Measurements from ENCODE around the gene SEMA3B.
"Not testable (repeated sequence)": the region's sequence is repeated elsewhere in the genome, so short reads cannot be mapped to it uniquely, and the experiment has no call there.

Gene SEMA3B

DNA sequence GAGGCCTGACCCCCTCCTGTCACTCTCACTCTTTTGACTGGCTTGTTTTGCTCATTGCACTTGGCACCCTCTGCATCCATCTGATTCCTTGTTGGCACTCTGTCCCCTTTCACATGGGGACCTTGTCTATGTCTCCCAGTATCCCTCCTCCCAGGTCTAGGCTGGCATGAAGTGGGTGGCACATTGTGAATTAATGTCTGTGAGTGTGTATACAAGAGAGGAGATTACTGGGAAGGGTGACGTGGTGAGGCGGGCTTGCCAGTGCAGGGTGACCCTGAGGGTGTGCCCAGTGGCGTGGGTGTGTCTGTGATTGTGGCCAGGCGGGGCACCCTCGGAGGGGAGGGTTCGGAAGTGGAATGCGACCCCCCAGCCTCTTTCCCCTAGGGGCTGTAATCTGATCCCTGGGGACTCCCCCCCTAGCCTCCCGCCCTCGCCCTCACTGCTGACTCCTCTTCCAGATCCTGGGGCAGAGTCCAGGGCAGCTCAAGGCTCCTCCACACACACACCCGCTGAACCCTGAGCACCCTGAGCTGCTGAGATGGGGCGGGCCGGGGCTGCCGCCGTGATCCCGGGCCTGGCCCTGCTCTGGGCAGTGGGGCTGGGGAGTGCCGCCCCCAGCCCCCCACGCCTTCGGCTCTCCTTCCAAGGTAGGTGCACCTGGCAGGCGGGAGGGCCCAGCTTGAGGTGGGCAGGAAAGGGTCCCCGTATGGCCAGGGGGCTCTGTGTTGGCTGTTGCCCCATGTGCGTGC is at the start of gene SEMA3B:
TSS of gene SEMA3B (plus strand) at position 445 of the 749 bp plus-strand sequence. CDS start at position 539, 94 bp downstream.
- DNase-seq: no peak

DNA sequence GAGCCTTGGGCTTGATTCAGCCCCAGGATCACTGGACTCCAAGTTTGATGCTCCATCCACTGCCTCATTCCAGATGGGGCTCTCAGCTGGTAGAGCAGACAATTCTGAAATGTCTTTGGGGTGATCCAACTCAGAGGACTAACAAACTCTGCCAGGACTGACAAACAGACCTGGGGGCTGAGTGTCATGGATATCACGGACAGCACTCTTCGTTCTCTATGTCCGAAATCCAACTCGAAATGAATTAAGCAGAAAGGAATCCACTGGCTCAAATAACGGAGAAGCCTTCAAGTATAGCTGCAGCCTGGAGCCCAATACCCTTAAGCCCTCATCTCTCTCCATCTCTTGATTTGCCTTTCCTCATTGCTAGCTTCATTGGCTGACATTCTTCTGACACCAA is 49.7 kb upstream of the SEMA3B start:
- no peak for DNase-seq

GRCh38 chr3:50220109-50220508 is 48.8 kb upstream of the SEMA3B start:
- DNase-seq: no peak

- DNase-seq: no peak
Observed at GRCh38 chr3:50221051-50221410, 47.9 kb upstream of the SEMA3B start.

DNA sequence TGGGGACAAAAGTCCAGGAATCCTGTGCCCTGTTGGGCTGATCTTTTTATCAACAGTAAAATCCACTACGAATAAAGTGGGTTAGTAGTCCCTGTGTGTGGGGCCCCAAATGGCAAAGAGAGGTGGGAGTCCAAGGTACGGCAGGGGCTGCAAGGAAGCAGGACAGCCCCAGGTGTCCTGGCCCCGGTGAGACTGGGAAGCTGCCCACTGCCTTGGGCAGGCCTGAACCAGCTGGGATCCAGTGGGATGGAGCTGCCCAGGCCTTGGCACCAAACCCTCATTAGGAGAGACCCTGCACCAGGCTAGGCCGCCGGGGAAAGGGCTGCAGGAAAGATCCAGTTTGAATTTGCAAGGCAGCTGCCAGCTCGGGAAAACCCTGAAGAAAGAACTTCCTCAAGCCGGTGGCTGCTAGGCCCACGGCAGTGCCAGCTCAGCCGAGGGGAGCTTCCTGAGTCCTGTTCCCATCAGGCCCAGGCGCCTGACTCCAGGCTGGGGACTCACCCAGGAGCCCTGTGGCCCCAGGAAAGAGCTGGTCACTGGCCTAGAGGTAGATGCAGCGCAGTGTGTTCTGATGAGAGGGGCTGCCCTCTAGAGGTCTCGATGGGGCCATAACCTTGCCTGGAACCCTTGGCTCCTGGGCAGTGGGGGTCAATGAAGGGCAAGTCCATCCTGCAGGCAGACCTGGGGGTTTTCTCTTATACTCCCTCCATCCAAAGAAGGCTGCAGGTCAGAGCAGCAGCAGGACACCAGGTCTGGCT is 47.4 kb upstream of the SEMA3B start:
- no peak for DNase-seq

DNA sequence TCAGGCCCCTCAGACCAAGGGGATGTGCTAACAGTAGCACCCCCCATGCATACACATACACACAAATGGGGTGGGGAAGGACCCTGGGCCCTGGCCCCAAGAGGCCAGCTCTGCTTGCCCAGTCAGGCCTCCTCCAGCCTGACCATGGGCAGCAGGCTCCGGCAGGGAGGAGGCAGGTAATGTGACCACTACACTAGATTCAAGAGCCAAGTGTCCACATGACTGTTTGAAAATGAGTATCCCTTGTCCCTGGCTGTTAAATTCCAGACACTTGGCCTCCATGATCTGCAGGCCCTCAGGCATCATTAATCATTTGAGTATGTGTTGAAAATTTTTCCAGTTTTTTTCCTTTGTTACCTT is 46.8 kb upstream of the SEMA3B start:
- no peak for DNase-seq

DNA sequence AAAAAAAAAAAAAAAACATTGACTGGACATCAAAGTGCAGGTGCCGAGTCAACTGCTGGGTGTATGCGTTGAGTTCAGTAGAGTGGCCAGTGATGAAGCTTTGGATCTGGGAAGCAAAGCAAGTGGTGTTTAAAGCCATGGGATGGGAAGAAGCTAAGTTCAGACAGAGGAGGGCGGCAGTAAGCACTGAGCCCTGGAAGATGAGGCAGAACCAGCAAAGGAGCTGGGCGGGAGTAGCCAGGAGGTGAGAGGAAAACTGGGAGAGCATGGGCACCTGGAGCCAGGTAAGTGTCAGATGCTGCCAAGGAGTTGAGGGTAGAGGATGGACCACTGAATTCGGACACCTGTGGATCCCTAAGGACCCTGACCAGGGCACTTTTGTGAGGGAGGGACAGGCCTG is 44.3 kb upstream of the SEMA3B start:
- DNase-seq: no peak

- DNase-seq: no peak
Observed at GRCh38 chr3:50226888-50227389, 42.0 kb upstream of the SEMA3B start.

- peak; percentile 90 to 93 for DNase-seq
Observed at GRCh38 chr3:50227390-50228183, 41.4 kb upstream of the SEMA3B start.

- DNase-seq: not testable (repeated sequence)
Observed at GRCh38 chr3:50228184-50228763, 40.7 kb upstream of the SEMA3B start.

- no peak for DNase-seq
Observed at GRCh38 chr3:50229490-50229889, 39.5 kb upstream of the SEMA3B start.

GRCh38 chr3:50230104-50230793 is 38.7 kb upstream of the SEMA3B start:
- no peak for DNase-seq

DNA sequence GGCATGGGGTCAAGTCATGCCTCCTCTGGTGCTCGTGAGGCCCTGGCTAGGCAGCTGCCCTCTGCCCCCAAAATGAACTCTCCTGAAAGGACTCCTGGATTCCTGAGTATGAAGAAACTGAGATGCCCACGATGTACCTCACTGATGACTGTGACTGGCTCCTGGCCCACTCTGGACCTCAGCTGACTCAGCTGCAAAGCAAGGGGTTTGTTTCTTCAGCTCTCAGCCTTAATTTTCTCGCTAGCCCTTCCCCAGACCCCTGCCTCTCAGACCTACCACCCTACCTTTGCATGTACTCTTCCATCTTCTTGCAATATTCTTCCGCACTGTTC is 38.2 kb upstream of the SEMA3B start:
- DNase-seq: no peak

GRCh38 chr3:50231581-50231980 is 37.4 kb upstream of the SEMA3B start:
- DNase-seq: no peak

GRCh38 chr3:50232303-50232702 is 36.6 kb upstream of the SEMA3B start:
- no peak for DNase-seq

- DNase-seq: no peak
Observed at GRCh38 chr3:50233176-50233575, 35.8 kb upstream of the SEMA3B start.

DNA sequence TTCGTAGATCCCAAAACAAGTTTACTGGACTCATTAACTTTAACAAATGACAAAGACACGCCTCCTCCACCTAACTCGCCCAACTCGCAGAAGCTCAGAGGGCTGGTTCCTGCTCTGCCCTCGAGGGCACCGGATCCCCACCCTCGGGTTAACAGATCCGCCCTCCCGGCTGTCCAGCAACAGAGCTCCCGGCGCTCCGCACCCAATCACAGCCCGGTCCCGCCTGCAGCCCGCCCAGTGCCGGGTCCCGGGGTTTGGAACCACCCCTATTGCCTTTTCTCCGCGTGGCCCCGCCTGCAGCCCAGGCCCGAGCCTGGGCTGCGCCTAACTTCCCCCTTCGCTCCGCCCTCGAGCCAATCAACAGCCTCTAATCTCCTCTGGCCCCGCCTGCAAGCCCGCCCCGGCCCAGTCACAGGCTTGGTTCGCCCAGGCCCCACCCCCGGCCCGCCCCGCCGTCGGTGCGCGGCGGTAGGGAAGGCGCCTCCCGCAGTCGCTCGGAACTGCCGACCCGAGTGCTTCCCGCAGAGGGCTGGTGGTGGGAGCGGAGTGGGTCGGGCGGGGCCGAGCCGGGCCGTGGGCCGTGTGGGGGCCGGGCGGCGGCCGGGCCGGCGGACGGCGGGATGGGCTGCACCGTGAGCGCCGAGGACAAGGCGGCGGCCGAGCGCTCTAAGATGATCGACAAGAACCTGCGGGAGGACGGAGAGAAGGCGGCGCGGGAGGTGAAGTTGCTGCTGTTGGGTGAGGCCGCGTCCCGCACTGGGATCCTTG is 33.0 kb upstream of the SEMA3B start, which contains the start of gene GNAI2:
TSS of gene GNAI2 (plus strand) at position 489 of the 768 bp plus-strand sequence. CDS start at position 621, 132 bp downstream.
- DNase-seq: peak; percentile 99

- no peak for DNase-seq
Observed at GRCh38 chr3:50236484-50237132, 32.3 kb upstream of the SEMA3B start.

DNA sequence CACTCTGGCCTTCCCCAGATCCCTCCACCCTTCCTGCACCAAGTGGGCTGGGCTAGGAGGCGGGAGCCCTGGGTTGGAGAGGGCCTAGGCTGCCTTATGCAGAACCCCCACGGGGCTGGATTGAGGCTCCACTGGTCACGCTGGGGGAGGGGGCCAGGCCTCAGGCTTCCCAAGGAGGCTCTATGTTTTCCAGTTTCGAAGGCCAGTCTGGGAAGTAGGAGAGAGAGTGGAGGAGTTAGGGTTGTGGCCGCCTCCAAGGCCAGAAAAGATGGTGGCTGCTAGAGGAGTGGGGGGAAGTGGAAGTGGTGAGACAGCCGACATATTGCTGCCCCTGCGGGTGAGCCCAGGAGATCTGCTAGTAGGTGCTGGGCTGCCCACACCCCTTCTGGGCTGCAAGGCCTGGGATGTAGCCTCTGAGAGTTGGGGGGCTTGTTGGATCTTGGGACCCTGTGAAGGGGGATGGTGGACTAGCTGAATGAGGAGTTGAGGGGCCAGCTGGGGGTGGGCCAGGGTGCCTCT is 31.8 kb upstream of the SEMA3B start:
- peak in 1 of 2 donors; percentile 37 for DNase-seq

DNA sequence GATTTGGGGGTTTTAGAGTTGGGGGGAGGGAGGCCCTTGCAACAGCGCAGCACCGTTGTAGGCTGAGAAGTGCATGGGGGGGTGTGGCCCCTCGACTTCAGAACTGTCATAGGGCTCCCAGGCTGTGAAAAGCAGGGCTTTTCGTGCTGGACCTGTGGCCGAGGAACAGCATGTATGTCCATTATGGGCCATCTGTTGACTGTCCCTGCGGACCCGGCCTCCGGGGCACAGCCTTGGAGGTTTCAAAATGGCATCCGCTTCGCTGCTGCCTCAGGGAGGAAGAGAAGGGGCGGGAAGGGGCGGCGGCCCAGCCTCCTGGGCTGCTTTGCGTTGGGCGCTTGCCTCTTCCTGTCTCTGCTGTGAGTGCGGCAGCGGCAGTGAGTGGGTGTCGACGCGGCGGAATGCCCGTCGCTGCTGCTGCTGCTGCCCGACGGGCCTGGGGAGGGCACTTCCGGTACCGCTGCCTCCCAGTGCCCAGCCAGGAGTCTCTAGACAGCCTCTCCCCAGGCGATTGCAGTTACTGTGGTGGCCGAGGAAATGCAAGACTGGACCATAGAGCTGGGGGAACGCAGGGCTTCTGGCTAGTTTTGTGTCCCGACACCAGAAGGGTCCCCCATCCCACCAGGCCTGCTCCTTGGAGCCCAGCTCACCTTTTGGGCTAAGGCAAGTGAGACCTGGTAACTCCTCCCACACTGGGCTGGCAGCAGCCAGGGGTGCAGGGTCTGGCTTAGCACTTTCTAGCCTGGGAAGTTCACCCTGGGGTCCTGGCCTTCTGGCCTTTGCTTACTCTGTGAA is 31.0 kb upstream of the SEMA3B start:
- DNase-seq: peak; percentile 87 to 91
